KMS-11 (cell line): Measurements from ENCODE around the gene SLC26A3.

ENCODE experiments used
- H2AFZ ChIP-seq: fragments of 200-600 bp; sonication (generic); 2 replicates; pipeline ENCODE4 v1.6.1; 2016; ENCODE audit warnings: antibody characterized with exemption, mixed run types, low read depth
- H3K27ac ChIP-seq: fragments of 200-600 bp; sonication (generic); 2 replicates; pipeline ENCODE4 v1.6.1; 2016; ENCODE audit warnings: mild to moderate bottlenecking, mixed run types
- H3K27me3 ChIP-seq: fragments of 200-600 bp; sonication (generic); 2 replicates; pipeline ENCODE4 v1.6.1; 2017; ENCODE audit warnings: mild to moderate bottlenecking, low read depth, mixed run types, moderate library complexity; ENCODE audit not compliant: insufficient read depth
- H3K36me3 ChIP-seq: fragments of 200-600 bp; sonication (generic); 2 replicates; pipeline ENCODE4 v1.6.1; 2017; ENCODE audit warnings: mild to moderate bottlenecking, mixed run types; ENCODE audit not compliant: insufficient read depth
- H3K4me1 ChIP-seq: fragments of 200-600 bp; sonication (generic); 2 replicates; pipeline ENCODE4 v1.6.1; 2016; ENCODE audit warnings: mild to moderate bottlenecking, low read depth, mixed run types; ENCODE audit not compliant: poor library complexity, severe bottlenecking
- H3K4me2 ChIP-seq: fragments of 200-600 bp; sonication (generic); 2 replicates; pipeline ENCODE4 v1.7.0; 2016; ENCODE audit warnings: mild to moderate bottlenecking, mixed run types
- H3K4me3 ChIP-seq: fragments of 200-600 bp; sonication (generic); IDR thresholded peaks from 2 replicates; pipeline ENCODE4 v1.6.1; 2017; ENCODE audit warnings: low read depth, low read length, mixed read lengths; ENCODE audit not compliant: insufficient read depth
- H3K79me2 ChIP-seq: fragments of 200-600 bp; sonication (generic); 2 replicates; pipeline ENCODE4 v1.6.1; 2016; ENCODE audit warnings: low read depth, mixed run types; ENCODE audit not compliant: insufficient read depth
- H3K9ac ChIP-seq: fragments of 200-600 bp; sonication (generic); 2 replicates; pipeline ENCODE4 v1.6.1; 2016; ENCODE audit warnings: mild to moderate bottlenecking, mixed run types
- H4K20me1 ChIP-seq: fragments of 200-600 bp; sonication (generic); 2 replicates; pipeline ENCODE4 v1.6.1; 2016; ENCODE audit warnings: mild to moderate bottlenecking, mixed run types; ENCODE audit not compliant: insufficient read depth
- CTCF ChIP-seq: fragments of 200-600 bp; sonication (generic); conservative IDR thresholded peaks from 2 replicates; pipeline ENCODE4 v1.6.1; 2017; ENCODE audit warnings: low read depth, mild to moderate bottlenecking, antibody characterized with exemption, low read length, moderate library complexity, mixed read lengths

SLC26A3 gene

DNA sequence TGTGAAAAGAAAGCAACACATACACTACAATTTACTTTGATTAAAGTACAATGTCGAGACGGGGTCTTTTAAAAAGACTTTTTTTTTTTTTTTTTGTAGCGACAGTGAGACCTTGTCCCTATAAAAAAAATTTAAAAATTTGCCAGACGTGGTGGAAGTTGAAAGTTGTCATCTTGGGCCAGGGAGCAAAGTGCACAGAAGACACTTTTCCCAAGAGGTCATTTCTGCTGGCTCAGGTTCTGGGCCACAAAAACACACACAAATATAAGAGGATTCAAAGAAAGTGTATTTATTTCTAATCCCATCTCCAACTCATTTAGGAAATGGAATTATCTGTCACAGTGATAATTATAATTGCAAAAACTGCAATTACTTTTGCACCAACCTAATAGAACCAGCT, 24.7 kb downstream of the SLC26A3 start:
- no peak overlapping the region for H3K4me3 ChIP-seq
- no peaks in the 10 kb centered on the region for H3K4me1 ChIP-seq
- no peaks in the 10 kb centered on the region for H3K27me3 ChIP-seq
- no peak overlapping the region for H3K4me2 ChIP-seq
- TF ChIP-seq CTCF, result no peak
- H3K36me3 ChIP-seq, result no peaks in the 10 kb centered on the region
- no peak overlapping the region for H2AFZ ChIP-seq
- H4K20me1 ChIP-seq, result no peaks in the 10 kb centered on the region
- no peaks in the 10 kb centered on the region for H3K79me2 ChIP-seq
- no peak overlapping the region for H3K9ac ChIP-seq
- no peak overlapping the region for H3K27ac ChIP-seq

- Histone ChIP-seq H3K27ac (no peak overlapping the region), H3K4me3 (no peak overlapping the region), H3K79me2 (no peaks in the 10 kb centered on the region), H3K4me1 (no peaks in the 10 kb centered on the region), H3K36me3 (no peaks in the 10 kb centered on the region), H2AFZ (no peak overlapping the region), H3K9ac (no peak overlapping the region), H3K4me2 (no peak overlapping the region), H3K27me3 (no peaks in the 10 kb centered on the region), H4K20me1 (no peaks in the 10 kb centered on the region)
- no peak for TF ChIP-seq CTCF
These were observed 25.3 kb downstream of the SLC26A3 start for GRCh38 chr7:107777702-107778101.

GRCh38 chr7:107773027-107773426, 30.0 kb downstream of the SLC26A3 start:
- H2AFZ ChIP-seq, result no peak overlapping the region
- H3K79me2 ChIP-seq, result no peaks in the 10 kb centered on the region
- no peak overlapping the region for H3K9ac ChIP-seq
- TF ChIP-seq CTCF, result no peak
- H3K4me3 ChIP-seq, result no peak overlapping the region
- no peaks in the 10 kb centered on the region for H3K36me3 ChIP-seq
- no peak overlapping the region for H3K4me2 ChIP-seq
- H3K4me1 ChIP-seq, result no peaks in the 10 kb centered on the region
- no peaks in the 10 kb centered on the region for H3K27me3 ChIP-seq
- H4K20me1 ChIP-seq, result no peaks in the 10 kb centered on the region
- H3K27ac ChIP-seq, result no peak overlapping the region

- H3K27ac ChIP-seq, result no peak overlapping the region
- no peak overlapping the region for H3K9ac ChIP-seq
- H3K4me2 ChIP-seq, result no peak overlapping the region
- no peaks in the 10 kb centered on the region for H4K20me1 ChIP-seq
- H3K36me3 ChIP-seq, result no peaks in the 10 kb centered on the region
- H2AFZ ChIP-seq, result no peak overlapping the region
- H3K79me2 ChIP-seq, result no peaks in the 10 kb centered on the region
- no peak for TF ChIP-seq CTCF
- no peak overlapping the region for H3K4me3 ChIP-seq
- H3K4me1 ChIP-seq, result no peaks in the 10 kb centered on the region
- no peaks in the 10 kb centered on the region for H3K27me3 ChIP-seq
These were observed 34.8 kb downstream of the SLC26A3 start for GRCh38 chr7:107768263-107768662.

DNA sequence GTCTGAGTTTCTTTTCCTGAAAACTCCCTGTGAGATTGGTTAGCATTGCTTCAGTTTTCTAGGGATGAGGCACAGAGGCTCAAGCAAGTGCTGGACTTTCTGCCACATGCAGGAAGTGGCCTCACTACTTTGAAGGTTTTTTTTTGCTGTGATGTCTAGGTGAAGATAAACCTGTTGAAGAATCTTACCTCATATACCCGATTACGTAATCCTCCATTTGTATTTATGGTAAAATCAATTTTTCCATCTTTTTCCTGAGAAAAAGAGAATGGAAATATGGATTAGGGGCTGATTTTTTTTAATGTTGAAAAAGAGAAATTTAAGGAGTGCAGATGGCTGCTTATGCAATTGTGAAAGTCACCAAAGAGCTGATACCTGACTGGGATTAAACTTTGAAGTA, 35.6 kb downstream of the SLC26A3 start:
- no peaks in the 10 kb centered on the region for H3K36me3 ChIP-seq
- no peak overlapping the region for H3K4me2 ChIP-seq
- H3K9ac ChIP-seq, result no peak overlapping the region

More for the DNA sequence above, 35.6 kb downstream of the SLC26A3 start:
- no peak overlapping the region for H3K27ac ChIP-seq
- no peak overlapping the region for H3K4me3 ChIP-seq
- H3K79me2 ChIP-seq, result no peaks in the 10 kb centered on the region
- H4K20me1 ChIP-seq, result no peaks in the 10 kb centered on the region
- H2AFZ ChIP-seq, result no peak overlapping the region
- no peak for TF ChIP-seq CTCF
- no peaks in the 10 kb centered on the region for H3K27me3 ChIP-seq
- H3K4me1 ChIP-seq, result no peaks in the 10 kb centered on the region
